ENCODE results near the gene NFIX. TPM values are rescaled to one million over a fixed set of nuclear protein-coding genes. Genes with fewer than 3 reads are reported as not detected.

Gene NFIX
- total RNA-seq, 3 donors from 2014 or later (not counting 1 experiment from before 2014, with no cell fraction given): 0.61 to 2.1 (median 1.3) TPM

DNA sequence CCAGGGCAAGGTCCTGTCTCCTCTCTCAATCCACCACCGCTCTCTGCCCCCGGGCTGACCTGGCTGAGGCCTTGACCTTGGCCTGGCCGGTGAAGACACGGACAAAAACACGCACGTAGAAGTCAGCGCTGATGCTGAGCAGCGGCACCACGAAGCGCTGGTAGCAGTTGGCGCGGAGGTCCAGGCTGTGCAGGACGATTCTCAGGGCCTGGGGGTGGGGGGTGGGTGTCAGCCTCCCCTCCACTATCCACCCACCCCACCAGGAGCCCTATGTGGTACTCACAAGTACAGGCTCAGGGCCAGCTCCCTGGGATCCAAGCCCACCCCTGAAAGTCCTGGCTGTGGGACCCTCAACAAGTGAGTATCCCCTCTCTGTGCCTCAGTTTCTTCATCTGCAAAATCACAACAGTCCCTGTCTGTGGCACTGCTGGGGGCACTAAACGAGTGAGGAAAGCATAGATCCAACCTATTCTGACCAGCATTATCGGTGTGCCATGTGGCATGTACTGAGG lies 114.9 kb downstream of the NFIX start:
- TF ChIP-seq, protein P1, sequence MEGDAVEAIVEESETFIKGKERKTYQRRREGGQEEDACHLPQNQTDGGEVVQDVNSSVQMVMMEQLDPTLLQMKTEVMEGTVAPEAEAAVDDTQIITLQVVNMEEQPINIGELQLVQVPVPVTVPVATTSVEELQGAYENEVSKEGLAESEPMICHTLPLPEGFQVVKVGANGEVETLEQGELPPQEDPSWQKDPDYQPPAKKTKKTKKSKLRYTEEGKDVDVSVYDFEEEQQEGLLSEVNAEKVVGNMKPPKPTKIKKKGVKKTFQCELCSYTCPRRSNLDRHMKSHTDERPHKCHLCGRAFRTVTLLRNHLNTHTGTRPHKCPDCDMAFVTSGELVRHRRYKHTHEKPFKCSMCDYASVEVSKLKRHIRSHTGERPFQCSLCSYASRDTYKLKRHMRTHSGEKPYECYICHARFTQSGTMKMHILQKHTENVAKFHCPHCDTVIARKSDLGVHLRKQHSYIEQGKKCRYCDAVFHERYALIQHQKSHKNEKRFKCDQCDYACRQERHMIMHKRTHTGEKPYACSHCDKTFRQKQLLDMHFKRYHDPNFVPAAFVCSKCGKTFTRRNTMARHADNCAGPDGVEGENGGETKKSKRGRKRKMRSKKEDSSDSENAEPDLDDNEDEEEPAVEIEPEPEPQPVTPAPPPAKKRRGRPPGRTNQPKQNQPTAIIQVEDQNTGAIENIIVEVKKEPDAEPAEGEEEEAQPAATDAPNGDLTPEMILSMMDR (IDR thresholded peaks at IDR 0.05): no peak
- intact Hi-C loops (cut with micrococcal nuclease): no loop called here
- H3K36me3 ChIP-seq (ENCODE audit: control insufficient read depth, insufficient read depth, low read length): peaks cover 10% of the 10 kb centered on the region
- peaks cover 0 to 3% of the 10 kb centered on the region in 2 donors for H3K4me1 Mint-ChIP-seq
- H3K36me3 Mint-ChIP-seq: no peaks in the 10 kb centered on the region
- no peak overlapping the region for H3K4me3 Mint-ChIP-seq
- no peaks in the 10 kb centered on the region for H3K27me3 Mint-ChIP-seq (ENCODE audit: low read depth in 2 of 2)
- H3K27me3 ChIP-seq (ENCODE audit: control insufficient read depth, insufficient read depth, low read length): no peaks in the 10 kb centered on the region
- no peak overlapping the region for H3K27ac Mint-ChIP-seq
- no peak overlapping the region for H3K4me3 ChIP-seq (ENCODE audit: low read length)
- WGBS (ENCODE audit: insufficient coverage): 92% methylated on average over 12 of the region's 15 CpGs
- H3K9me3 ChIP-seq (ENCODE audit: control insufficient read depth, insufficient read depth, low read length): no peaks in the 10 kb centered on the region
- DNase-seq (no peak), ATAC-seq (no peak)
- H3K4me1 ChIP-seq (ENCODE audit: control insufficient read depth, insufficient read depth, low read length): peaks cover 12% of the 10 kb centered on the region
- no peaks in the 10 kb centered on the region for H3K9me3 Mint-ChIP-seq
- H3K27ac ChIP-seq (ENCODE audit: low read length): no peak overlapping the region

DNA sequence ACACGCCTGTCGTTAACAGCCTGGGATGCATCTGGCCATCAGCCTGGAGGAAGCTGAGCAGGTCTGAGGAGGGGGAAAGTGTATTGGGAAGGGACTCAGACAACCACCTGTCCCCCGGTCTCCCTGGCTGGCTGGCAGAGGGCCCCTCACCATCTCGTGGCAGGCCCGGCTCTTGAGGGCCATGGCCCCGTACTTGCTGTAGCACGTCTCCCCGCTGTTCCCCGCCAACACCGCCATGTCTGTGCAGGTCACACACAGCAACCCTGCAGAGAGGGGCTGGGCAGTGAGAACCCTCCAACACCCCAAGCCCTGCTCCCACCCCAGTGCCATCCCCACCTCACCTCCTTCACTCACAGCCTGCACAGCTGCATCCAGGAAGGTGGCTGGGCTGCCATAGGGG lies 117.3 kb downstream of the NFIX start:
- H3K27ac Mint-ChIP-seq: no peak overlapping the region

GRCh38 chr19:13115936-13116281 lies 120.6 kb downstream of the NFIX start:
- Histone ChIP-seq H3K36me3 (ENCODE audit: control insufficient read depth, insufficient read depth, low read length) (peaks cover 5% of the 10 kb centered on the region), H3K4me3 (ENCODE audit: low read length) (peak overlapping the region; percentile 68), H3K27ac (ENCODE audit: low read length) (peak overlapping the region; percentile 5), H3K9me3 (ENCODE audit: control insufficient read depth, insufficient read depth, low read length) (no peaks in the 10 kb centered on the region), H3K27me3 (ENCODE audit: control insufficient read depth, insufficient read depth, low read length) (no peaks in the 10 kb centered on the region), H3K4me1 (ENCODE audit: control insufficient read depth, insufficient read depth, low read length) (peaks cover 46% of the 10 kb centered on the region)
- 6% methylated on average over 18 of the region's 18 CpGs for WGBS (ENCODE audit: insufficient coverage)
- TF ChIP-seq, protein P1 (IDR thresholded peaks at IDR 0.05): no peak
- intact Hi-C loops (cut with micrococcal nuclease): loop anchor here (1.0 to 2.0 kb wide), 2 partner anchors 13 to 36 kb away; partner anchors contain the start of gene LYL1
- H3K27ac Mint-ChIP-seq: peak overlapping the region in 1 of 2 donors; percentile 88
- no peak for ATAC-seq
- H3K4me1 Mint-ChIP-seq: peaks cover 31 to 45% of the 10 kb centered on the region in 2 donors
- no peaks in the 10 kb centered on the region for H3K27me3 Mint-ChIP-seq (ENCODE audit: low read depth in 2 of 2)
- H3K4me3 Mint-ChIP-seq: peak overlapping the region; percentile 99
- DNase-seq: no peak
- no peaks in the 10 kb centered on the region for H3K9me3 Mint-ChIP-seq
- no peaks in the 10 kb centered on the region for H3K36me3 Mint-ChIP-seq

More for the DNA sequence above, 117.3 kb downstream of the NFIX start:
- H3K4me3 ChIP-seq (ENCODE audit: low read length): no peak overlapping the region
- DNase-seq: no peak
- H3K4me3 Mint-ChIP-seq: no peak overlapping the region
- no peak for ATAC-seq
- intact Hi-C loops (cut with micrococcal nuclease): no loop called here
- H3K9me3 Mint-ChIP-seq: no peaks in the 10 kb centered on the region
- no peaks in the 10 kb centered on the region for H3K27me3 ChIP-seq (ENCODE audit: control insufficient read depth, insufficient read depth, low read length)
- peaks cover 13 to 19% of the 10 kb centered on the region in 2 donors for H3K4me1 Mint-ChIP-seq
- H3K36me3 Mint-ChIP-seq: no peaks in the 10 kb centered on the region
- no peaks in the 10 kb centered on the region for H3K9me3 ChIP-seq (ENCODE audit: control insufficient read depth, insufficient read depth, low read length)
- 97% methylated on average over 10 of the region's 10 CpGs for WGBS (ENCODE audit: insufficient coverage)
- H3K27ac ChIP-seq (ENCODE audit: low read length): no peak overlapping the region
- peaks cover 6% of the 10 kb centered on the region for H3K36me3 ChIP-seq (ENCODE audit: control insufficient read depth, insufficient read depth, low read length)
- TF ChIP-seq, protein P1 (IDR thresholded peaks at IDR 0.05): no peak
- H3K4me1 ChIP-seq (ENCODE audit: control insufficient read depth, insufficient read depth, low read length): peaks cover 21% of the 10 kb centered on the region
- H3K27me3 Mint-ChIP-seq (ENCODE audit: low read depth in 2 of 2): no peaks in the 10 kb centered on the region

Data from natural killer cell (primary cell).